ENCODE measurements around the gene AJAP1.

Gene AJAP1

GRCh38 chr1:4630561-4630960 lies 23.8 kb upstream of the AJAP1 start:
- no peak for DNase-seq (ENCODE audit: low read depth)

GRCh38 chr1:4631321-4631720 lies 23.1 kb upstream of the AJAP1 start:
- no peak for DNase-seq (ENCODE audit: low read depth)

GRCh38 chr1:4633346-4633745 lies 21.1 kb upstream of the AJAP1 start:
- no peak for DNase-seq (ENCODE audit: low read depth)

DNA sequence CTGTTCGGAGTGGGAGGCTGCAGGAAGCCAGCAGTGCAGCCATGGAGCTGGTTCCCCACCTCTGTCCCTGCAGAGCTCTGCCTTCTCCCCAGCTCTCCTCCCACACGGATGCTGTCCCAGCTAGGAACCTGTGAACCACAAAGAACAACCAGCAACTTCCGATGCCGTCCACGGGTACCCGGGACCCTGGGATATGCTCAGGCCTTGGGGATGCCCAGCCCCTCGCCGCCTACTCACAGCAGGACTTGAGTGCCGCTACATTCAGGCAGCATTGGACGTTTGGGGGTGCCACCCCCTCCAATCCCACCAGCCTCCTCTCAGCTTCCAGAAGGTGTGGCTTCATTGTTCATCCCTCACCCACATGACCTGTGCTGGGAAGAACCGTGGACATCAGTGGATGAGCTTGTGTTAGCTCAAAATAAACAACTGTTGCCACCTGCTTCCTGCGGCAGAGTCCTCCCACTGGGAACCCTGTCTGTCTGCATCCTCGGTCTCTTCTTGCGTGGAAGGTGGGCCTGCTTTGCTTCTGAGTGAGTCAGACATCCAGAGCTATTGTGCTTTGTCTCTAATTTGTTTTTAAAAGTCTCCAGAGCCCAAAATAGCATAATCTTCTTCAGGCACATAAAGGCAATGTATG lies 20.1 kb upstream of the AJAP1 start:
- no peak for DNase-seq (ENCODE audit: low read depth)

- no peak for DNase-seq (ENCODE audit: low read depth)
Measured at GRCh38 chr1:4634793-4635406, 19.5 kb upstream of the AJAP1 start.

- DNase-seq (ENCODE audit: low read depth), result no peak
Measured at GRCh38 chr1:4636186-4636585, 18.2 kb upstream of the AJAP1 start.

GRCh38 chr1:4636644-4637380 lies 17.6 kb upstream of the AJAP1 start:
- DNase-seq (ENCODE audit: low read depth), result no peak

DNA sequence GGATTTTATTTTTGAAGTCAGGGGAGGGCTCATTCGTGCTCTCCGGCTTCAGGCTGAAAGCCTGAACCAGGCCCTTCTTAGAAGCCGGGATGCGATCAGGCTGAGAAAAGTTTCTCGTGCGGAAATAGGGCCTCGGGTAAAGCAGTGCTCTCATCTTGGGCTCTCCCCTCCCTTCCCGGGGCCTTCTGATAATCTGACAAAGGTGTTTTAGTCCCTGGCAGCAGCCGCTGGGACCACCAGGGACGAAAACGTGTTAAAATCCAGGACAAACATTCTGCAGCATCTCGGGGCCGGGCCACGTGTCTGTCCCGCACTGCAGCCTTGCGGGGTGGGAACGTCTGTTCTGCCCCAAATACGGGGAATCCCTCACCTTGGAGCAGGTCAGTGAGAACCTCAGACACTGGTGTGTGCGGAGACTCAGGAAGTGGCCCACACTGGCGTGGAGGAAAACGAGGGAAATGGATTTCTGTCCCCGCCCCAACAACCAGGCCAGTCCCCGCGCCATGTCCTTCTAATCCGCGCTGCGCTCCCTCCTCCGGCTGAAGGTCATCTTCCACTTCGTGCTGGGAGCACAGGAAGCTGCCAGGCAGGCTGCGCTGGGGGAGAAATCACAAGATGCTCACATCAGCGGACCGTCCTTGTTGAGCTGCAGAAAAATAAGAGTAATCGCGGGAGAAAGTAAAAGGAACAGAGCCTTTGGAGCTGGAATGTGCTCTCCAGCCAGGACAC lies 16.6 kb upstream of the AJAP1 start:
- DNase-seq (ENCODE audit: low read depth), result no peak

DNA sequence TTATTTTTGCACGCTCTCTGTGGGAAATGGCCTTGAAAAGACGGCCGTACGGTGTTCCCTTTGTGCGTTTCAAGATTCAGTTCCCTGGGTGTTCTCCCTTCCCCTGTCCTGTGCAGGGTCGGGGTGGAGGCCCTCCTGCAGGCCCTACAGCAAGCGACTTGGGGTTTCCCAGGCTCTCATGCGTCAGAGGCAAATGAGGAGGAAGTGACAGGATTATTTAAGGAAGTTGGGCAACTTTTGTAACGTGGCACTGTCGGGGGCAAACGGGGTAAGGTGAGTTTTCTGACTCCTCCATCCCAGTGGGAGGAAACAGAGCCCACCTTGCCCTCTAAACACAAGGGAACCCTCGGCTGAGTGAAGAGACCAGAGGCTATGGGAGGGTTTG lies 16.1 kb upstream of the AJAP1 start:
- no peak for DNase-seq (ENCODE audit: low read depth)

- no peak for DNase-seq (ENCODE audit: low read depth)
Measured at GRCh38 chr1:4640931-4641330, 13.5 kb upstream of the AJAP1 start.

DNA sequence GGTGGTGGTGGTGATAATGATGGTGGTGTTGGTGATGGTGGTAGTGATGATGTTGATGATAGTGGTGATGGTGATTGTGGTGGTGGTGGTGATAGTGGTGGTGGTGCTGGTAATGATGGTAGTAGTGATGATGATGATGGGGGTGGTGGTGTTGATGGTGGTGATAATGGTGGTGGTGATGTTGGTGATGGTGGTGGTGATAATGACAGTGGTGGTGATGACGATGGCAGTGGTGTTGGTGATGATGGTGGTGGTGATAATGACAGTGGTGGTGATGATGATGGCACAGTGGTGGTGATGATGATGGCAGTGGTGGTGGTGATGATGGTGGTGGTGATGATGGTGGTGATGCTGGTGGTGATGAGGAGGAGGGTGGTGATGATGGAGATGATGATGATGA lies 7.0 kb upstream of the AJAP1 start:
- DNase-seq (ENCODE audit: low read depth), result no peak

- DNase-seq (ENCODE audit: low read depth), result no peak
Measured at GRCh38 chr1:4648657-4649056, 5.8 kb upstream of the AJAP1 start.

DNA sequence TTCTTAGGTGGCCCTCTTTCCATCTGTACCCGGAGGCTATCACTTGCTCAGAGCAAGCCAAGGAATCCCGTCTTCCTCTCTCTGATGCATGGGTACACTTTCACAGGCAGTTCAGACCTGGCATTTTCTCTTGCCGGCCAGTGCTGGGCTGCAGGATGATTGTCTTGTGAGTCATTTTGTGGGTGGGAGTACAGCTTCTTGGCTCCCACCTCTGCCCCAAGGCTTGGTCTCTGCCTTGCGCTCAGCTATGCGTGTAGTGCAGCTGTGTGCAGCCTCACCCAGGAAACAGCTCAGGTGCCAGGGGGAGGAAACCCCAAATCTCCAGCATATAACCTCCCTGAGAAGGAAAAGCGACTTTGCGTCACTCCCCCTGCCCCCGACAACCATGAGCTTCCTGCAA lies 3.9 kb upstream of the AJAP1 start:
- DNase-seq (ENCODE audit: low read depth), result no peak

DNA sequence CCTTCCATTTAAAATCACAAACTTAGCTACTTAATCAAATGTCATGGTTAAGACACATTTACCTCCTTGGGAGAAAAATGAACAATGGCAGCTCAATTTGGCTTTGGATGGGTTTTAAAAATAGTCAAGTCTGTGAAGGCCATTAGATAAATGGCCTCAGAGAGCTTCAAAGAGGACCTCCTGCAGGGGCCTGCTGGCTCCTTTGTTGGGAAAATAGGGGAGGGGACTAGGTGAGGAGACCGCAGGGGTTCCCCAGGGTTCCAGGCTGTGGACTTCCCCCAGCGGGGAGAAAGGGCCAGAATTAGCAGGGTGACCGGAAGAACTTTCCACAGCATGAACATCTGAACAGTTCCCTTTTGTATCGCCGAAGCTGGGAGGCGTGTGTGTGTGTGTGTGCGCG lies 3.4 kb upstream of the AJAP1 start:
- no peak for DNase-seq (ENCODE audit: low read depth)

DNA sequence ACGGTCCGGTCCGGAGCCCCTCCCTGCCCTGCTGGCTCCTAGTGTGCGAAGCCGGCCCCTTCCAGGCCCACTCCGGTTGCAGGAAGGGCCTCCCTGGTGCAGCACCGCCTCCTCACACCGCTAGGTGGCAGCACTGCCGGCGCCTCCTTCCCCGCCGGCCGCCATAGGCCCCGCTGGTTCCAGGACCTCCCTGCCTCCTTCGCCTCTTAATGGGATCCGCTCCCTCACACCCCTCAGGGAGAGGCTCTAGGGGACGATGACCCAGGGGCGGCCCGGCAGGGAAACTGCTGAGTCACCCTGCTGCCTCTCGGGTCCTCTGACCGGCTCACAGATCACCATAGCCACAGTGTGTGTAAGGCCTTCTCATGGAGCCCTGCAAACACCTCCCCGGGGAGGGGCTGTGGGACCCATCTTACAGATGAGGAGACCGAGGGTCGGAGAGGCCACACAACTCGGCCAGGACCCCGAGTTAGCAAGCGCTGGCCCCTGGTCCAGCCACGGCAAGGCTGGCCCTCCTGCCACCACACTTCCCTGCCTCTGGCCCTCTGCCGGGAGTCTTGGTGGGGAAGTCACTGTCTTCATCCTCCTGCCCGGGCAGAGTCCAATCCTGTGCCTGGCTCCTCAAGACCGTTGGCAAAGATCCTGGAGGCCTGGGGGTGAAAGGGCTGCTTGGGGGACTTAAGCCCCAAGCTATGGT lies 1.6 kb upstream of the AJAP1 start:
- DNase-seq (ENCODE audit: low read depth), result no peak

DNA sequence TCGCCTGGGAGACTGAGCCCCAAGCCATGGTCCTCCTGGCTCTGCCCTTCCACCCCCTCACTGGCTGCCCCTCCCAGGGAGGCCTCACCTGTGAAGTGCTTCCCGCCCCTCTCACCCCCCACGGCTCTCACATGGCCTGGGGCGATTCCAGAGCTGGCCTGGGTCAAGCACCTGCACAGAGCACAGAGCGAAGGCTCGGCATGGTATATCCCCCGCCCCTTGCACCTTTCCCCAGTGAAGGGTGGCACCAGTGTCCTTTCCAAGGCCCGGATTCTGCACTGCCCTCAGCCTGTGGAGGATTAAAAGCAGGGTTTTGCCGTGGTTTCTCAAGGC lies 1.1 kb upstream of the AJAP1 start:
- DNase-seq (ENCODE audit: low read depth), result no peak

GRCh38 chr1:4654764-4655673 lies 610 bp downstream of the AJAP1 start:
- DNase-seq (ENCODE audit: low read depth), result no peak

- DNase-seq (ENCODE audit: low read depth), result peak; percentile 61
Measured at GRCh38 chr1:4655674-4656532, 1.5 kb downstream of the AJAP1 start.

DNA sequence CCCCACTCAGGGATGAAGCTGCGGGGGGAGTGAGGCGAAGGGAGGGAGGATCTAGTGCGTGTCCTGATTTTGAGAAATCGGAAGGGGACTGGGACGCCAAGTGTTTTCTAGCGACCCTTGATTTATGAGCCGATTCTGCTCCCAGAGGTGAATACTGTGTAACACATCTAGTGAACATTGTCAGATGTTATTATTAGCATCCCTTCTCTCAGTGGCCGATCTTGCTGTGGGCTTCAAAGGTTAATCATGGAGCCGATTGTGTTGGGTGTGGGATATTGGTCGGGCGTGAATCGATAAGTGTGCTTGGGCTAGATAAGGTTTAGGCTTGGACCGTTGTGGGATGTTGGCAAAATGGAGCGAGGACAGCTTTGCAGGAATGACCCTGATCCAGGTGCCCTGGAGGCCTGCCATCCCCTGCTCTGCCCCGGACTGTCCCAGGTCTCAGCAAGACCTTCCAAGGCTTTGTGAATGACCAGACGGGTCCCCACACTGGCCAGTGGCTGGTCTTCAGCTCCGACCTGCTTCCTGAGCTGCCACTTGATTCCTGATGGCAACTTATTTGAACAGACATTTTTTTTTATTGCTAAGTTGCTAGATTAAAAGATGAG lies 2.2 kb downstream of the AJAP1 start:
- no peak for DNase-seq (ENCODE audit: low read depth)

GRCh38 chr1:4657244-4657789 lies 2.9 kb downstream of the AJAP1 start:
- DNase-seq (ENCODE audit: low read depth), result no peak
